HG03432 (cell line): ENCODE results near the gene ARF4.
"Not testable (repeated sequence)": the region's sequence is repeated elsewhere in the genome, so short reads cannot be mapped to it uniquely, and the experiment has no call there.

Experiments
- ATAC-seq: cut with Tn5 transposase; IDR thresholded peaks from one replicate; pipeline ENCODE4 v1.9.1; 2021; ENCODE audit warnings: mild to moderate bottlenecking, moderate library complexity; ENCODE audit not compliant: unreplicated experiment

Gene ARF4

GRCh38 chr3:57597127-57597923, at the start of gene ARF4:
Gene ARF4, minus strand, starts transcription at chr3:57597344. Its CDS starts 204 bp downstream, at chr3:57597140.
- peak; percentile 94 for ATAC-seq

GRCh38 chr3:57646723-57647122, 49.6 kb upstream of the ARF4 start:
- ATAC-seq = no peak

- no peak for ATAC-seq
Observed at GRCh38 chr3:57644740-57645139, 47.6 kb upstream of the ARF4 start.

- no peak for ATAC-seq
Observed at GRCh38 chr3:57637391-57637790, 40.2 kb upstream of the ARF4 start.

GRCh38 chr3:57634259-57634658, 37.1 kb upstream of the ARF4 start:
- not testable (repeated sequence) for ATAC-seq

- no peak for ATAC-seq
Observed at GRCh38 chr3:57627976-57628375, 30.8 kb upstream of the ARF4 start.

GRCh38 chr3:57624801-57625200, 27.7 kb upstream of the ARF4 start:
- no peak for ATAC-seq

GRCh38 chr3:57622362-57622761, 25.2 kb upstream of the ARF4 start:
- no peak for ATAC-seq

- ATAC-seq = no peak
Observed at GRCh38 chr3:57617739-57618138, 20.6 kb upstream of the ARF4 start.

- no peak for ATAC-seq
Observed at GRCh38 chr3:57616233-57616632, 19.1 kb upstream of the ARF4 start.

- not testable (repeated sequence) for ATAC-seq
Observed at GRCh38 chr3:57611870-57612269, 14.7 kb upstream of the ARF4 start.

- ATAC-seq = no peak
Observed at GRCh38 chr3:57605683-57606082, 8.5 kb upstream of the ARF4 start.

GRCh38 chr3:57604971-57605370, 7.8 kb upstream of the ARF4 start:
- ATAC-seq = no peak

GRCh38 chr3:57600195-57600594, 3.1 kb upstream of the ARF4 start:
- no peak for ATAC-seq

- ATAC-seq = no peak
Observed at GRCh38 chr3:57598765-57599360, 1.7 kb upstream of the ARF4 start.

- no peak for ATAC-seq
Observed at GRCh38 chr3:57596495-57597126, 533 bp downstream of the ARF4 start.

GRCh38 chr3:57594576-57594975, 2.6 kb downstream of the ARF4 start:
- no peak for ATAC-seq

GRCh38 chr3:57594144-57594543, 3.0 kb downstream of the ARF4 start:
- no peak for ATAC-seq

- no peak for ATAC-seq
Observed at GRCh38 chr3:57592306-57592705, 4.8 kb downstream of the ARF4 start.

GRCh38 chr3:57587905-57588304, 9.2 kb downstream of the ARF4 start:
- no peak for ATAC-seq

- ATAC-seq = no peak
Observed at GRCh38 chr3:57586778-57587177, 10.4 kb downstream of the ARF4 start.

GRCh38 chr3:57583544-57583943, 13.6 kb downstream of the ARF4 start:
- ATAC-seq = no peak
